Lower leg skin (tissue), 3 donors: ENCODE data around the gene SMTN.

Experiments used
- POLR2A ChIP-seq, 2 donors: fragments of 450-650 bp; IDR thresholded peaks; one replicate each; pipeline ENCODE4 v1.6.1; 2016 to 2017; ENCODE audit warnings: antibody characterized with exemption in 2 of 2, mild to moderate bottlenecking in 1 of 2, moderate library complexity in 1 of 2
- TF ChIP-seq, protein P1 (sequence below), 3 donors: fragments of 450-650 bp; IDR thresholded peaks; one replicate each; pipeline ENCODE4 v1.5.1; 2016; ENCODE audit warnings: antibody characterized with exemption in 3 of 3, mild to moderate bottlenecking in 3 of 3, moderate library complexity in 2 of 3

DNA sequence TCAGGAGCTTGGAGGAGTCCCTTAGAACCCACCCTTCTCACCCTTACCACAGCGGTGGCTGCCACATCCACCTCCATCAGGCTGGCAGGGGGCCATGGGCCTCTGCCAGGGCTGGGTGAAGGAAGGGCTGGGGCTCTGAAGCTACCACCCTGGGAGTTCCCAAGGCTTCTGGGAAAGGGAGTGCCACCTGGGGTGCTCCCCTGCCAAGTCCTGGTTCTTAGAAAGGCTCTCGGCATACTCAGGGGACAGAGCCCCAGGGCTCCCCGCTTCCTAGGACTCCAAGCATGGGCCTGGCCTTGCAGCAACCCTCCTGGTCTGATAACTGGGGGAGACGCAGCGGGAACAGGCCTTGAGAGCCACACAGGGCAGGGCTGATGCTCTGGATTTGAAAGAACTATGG is 59.6 kb downstream of the SMTN start:
- TF ChIP-seq, protein P1, sequence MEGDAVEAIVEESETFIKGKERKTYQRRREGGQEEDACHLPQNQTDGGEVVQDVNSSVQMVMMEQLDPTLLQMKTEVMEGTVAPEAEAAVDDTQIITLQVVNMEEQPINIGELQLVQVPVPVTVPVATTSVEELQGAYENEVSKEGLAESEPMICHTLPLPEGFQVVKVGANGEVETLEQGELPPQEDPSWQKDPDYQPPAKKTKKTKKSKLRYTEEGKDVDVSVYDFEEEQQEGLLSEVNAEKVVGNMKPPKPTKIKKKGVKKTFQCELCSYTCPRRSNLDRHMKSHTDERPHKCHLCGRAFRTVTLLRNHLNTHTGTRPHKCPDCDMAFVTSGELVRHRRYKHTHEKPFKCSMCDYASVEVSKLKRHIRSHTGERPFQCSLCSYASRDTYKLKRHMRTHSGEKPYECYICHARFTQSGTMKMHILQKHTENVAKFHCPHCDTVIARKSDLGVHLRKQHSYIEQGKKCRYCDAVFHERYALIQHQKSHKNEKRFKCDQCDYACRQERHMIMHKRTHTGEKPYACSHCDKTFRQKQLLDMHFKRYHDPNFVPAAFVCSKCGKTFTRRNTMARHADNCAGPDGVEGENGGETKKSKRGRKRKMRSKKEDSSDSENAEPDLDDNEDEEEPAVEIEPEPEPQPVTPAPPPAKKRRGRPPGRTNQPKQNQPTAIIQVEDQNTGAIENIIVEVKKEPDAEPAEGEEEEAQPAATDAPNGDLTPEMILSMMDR (IDR thresholded peaks at IDR 0.05), result no peak
- TF ChIP-seq POLR2A (IDR thresholded peaks at IDR 0.05), result no peak
